Measurements from ENCODE around the gene SLC8B1. TPM values are rescaled to one million over a fixed set of nuclear protein-coding genes. Genes with fewer than 3 reads are reported as not detected.

Gene SLC8B1
- total and polyA plus RNA-seq, 2 of the 4 experiments (the other 2 are of a cell fraction): 4.1 to 10.2 TPM

GRCh38 chr12:113326775-113327395, 8.0 kb downstream of the SLC8B1 start:
- no peak overlapping the region for H4K8ac ChIP-seq (ENCODE audit: low read depth in 2 of 2, low read length in 2 of 2)
- DNase-seq (no peak), ATAC-seq (ENCODE audit: low read depth) (no peak)
- H3K4me1 ChIP-seq (ENCODE audit: control insufficient read depth, insufficient read depth, low read length): peaks cover 4% of the 10 kb centered on the region
- no peak overlapping the region for H3K4ac ChIP-seq (ENCODE audit: low read depth, low read length)
- no peak overlapping the region for H2BK5ac ChIP-seq (ENCODE audit: low read depth, low read length, poor library complexity, severe bottlenecking)
- H2BK120ac ChIP-seq (ENCODE audit: low read depth, low read length): no peak overlapping the region
- H3K9me3 ChIP-seq (ENCODE audit: control insufficient read depth, insufficient read depth, low read length): no peaks in the 10 kb centered on the region
- peaks cover 9% of the 10 kb centered on the region; the same call in 1 of the 2 replicates for H3K36me3 ChIP-seq (ENCODE audit: control insufficient read depth, insufficient read depth, low read length)
- no peak overlapping the region for H3K9ac ChIP-seq (ENCODE audit: low read depth, low read length)
- no peak overlapping the region for H3K56ac ChIP-seq (ENCODE audit: extremely low read depth, insufficient read depth, low read length)
- no peaks in the 10 kb centered on the region for H4K20me1 ChIP-seq (ENCODE audit: insufficient read depth, low read length)
- no peak overlapping the region for H4K5ac ChIP-seq (ENCODE audit: low read depth, low read length)
- peak overlapping the region; percentile 41; the same call in 1 of the 2 replicates for H3K27ac ChIP-seq (ENCODE audit: insufficient read depth, low read length)
- 0 out of 2 replicates have a peak, but pooled peaks cover 3% of the 10 kb centered on the region for H3K9me1 ChIP-seq (ENCODE audit: insufficient read depth, low read length)
- 100% methylated on average over 1 of the region's 4 CpGs; no CpG with 5 or more reads in 1 of the 2 experiments for WGBS, 2 experiments (ENCODE audit: extremely low coverage in 2 of 2, insufficient read length in 1 of 2)
- H3K4me2 ChIP-seq (ENCODE audit: low read depth, low read length): no peak overlapping the region
- dilution Hi-C loops (cut with HindIII; ENCODE audit: low sequenced_read_pairs, unreplicated experiment) (no loop called here), in situ Hi-C loops (cut with MboI; ENCODE audit: low sequenced_read_pairs) (no loop called here), intact Hi-C loops (cut with micrococcal nuclease) (no loop called here)
- no TSS peak for BruUV-seq (replicated peaks)
- no peak overlapping the region for H4K91ac ChIP-seq (ENCODE audit: insufficient read depth, low read depth, low read length)
- H2AK5ac ChIP-seq (ENCODE audit: low read depth, low read length): no peak overlapping the region
- H2AFZ ChIP-seq (replicated peaks; ENCODE audit: low read length, poor library complexity): peak overlapping the region; percentile 34
- no peak overlapping the region for H3K23ac ChIP-seq (ENCODE audit: low read depth, low read length)
- peak overlapping the region; percentile 85 for H2AK9ac ChIP-seq (replicated peaks; ENCODE audit: low read depth, low read length, poor library complexity)
- no peak overlapping the region for H2BK20ac ChIP-seq (ENCODE audit: low read depth, low read length)
- TF ChIP-seq MXI1 (IDR thresholded peaks at IDR 0.05; ENCODE audit: borderline replicate concordance, low read depth, low read length): no peak
- TF ChIP-seq BHLHE40 (IDR thresholded peaks at IDR 0.05; ENCODE audit: low read depth, low read length): no peak
- no peak for TF ChIP-seq RFX5 (IDR thresholded peaks at IDR 0.05; ENCODE audit: low read depth, low read length)
- TF ChIP-seq MAZ (IDR thresholded peaks at IDR 0.05; ENCODE audit: borderline replicate concordance, low read depth, low read length): no peak
- no peak for TF ChIP-seq SMC3 (IDR thresholded peaks at IDR 0.05; ENCODE audit: low read depth, low read length)
- no peak for TF ChIP-seq USF2 (IDR thresholded peaks at IDR 0.05; ENCODE audit: low read depth, low read length)
- TF ChIP-seq RAD21 (IDR thresholded peaks at IDR 0.05; ENCODE audit: low read length): no peak
- no peak for TF ChIP-seq CHD1 (IDR thresholded peaks at IDR 0.05; ENCODE audit: low read depth, low read length)
- TF ChIP-seq CTCF (conservative IDR thresholded peaks at IDR 0.05; ENCODE audit: low read depth, low read length): no peak
- TF ChIP-seq NFE2L2 (IDR thresholded peaks at IDR 0.05; ENCODE audit: low read depth, low read length): no peak
- H3K27me3 ChIP-seq (ENCODE audit: control insufficient read depth, insufficient read depth, low read length): no peaks in the 10 kb centered on the region
- H3K4me3 ChIP-seq (ENCODE audit: insufficient read depth, low read depth, low read length): no peak overlapping the region
- ChIA-PET CTCF (interaction anchor here (0.7 to 1.2 kb wide), 4 partner anchors 38 to 577 kb away, joined by 3 to 4 read pairs (median 4); no protein-coding TSS in a partner anchor), POLR2A (ENCODE audit: unreplicated experiment) (interaction anchor here (0.6 kb wide), 1 partner anchor 169 kb away, joined by 4 read pairs; no protein-coding TSS in a partner anchor)
- H3K79me1 ChIP-seq (ENCODE audit: low read depth in 1 of 2, low read length in 2 of 2): peaks cover 3 to 10% of the 10 kb centered on the region in 2 experiments; a peak in 2 of 4 replicates
- no peak overlapping the region for H3K14ac ChIP-seq (replicated peaks; ENCODE audit: low read depth, low read length)
- no peak overlapping the region; the same call in 1 of the 2 replicates for H3K18ac ChIP-seq (ENCODE audit: low read depth, low read length)
- H2BK15ac ChIP-seq (ENCODE audit: low read depth, low read length): no peak overlapping the region

Measured in IMR-90 (cell line).